Kasumi-1 (cell line): Measurements from ENCODE around the gene OTUD5.
A peak's percentile ranks its signal among the peaks of the same experiment; 100 is the strongest.

Experiments used
- DNase-seq, 2 experiments: peaks; one replicate each; lab custom pipeline; 2025; lab: John Stamatoyannopoulos, UW

Gene OTUD5

GRCh38 chrX:48972220-48973164, 15.1 kb upstream of the OTUD5 start:
- peak; percentile 7 to 46 for DNase-seq

GRCh38 chrX:48971249-48972219, 14.1 kb upstream of the OTUD5 start, which contains the start of gene KCND1:
KCND1 (minus strand) TSS chrX:48971844; CDS start chrX:48970271, 1,573 bp downstream.
- DNase-seq: peak in 1 of 2 experiments; percentile 0

GRCh38 chrX:48969471-48969870, 12.1 kb upstream of the OTUD5 start:
- no peak for DNase-seq

DNA sequence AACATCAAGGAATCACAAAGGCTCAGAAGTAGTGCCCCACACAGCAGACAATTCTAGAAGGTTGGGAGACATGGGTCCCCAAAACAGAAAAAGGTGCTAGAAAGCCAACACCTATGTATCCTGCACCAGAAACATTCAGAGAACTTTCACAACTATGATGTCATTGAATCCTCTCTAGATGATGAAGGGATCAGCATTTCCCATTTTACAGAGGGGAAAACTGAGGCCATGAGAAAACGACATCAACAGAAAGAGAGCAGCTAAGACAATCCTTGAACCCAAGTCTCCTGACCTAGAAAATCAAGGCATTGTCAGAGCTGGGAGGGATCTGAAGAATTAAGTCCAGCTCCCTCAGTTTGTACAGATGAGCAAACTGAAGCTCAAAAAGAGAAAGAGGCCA, 11.0 kb upstream of the OTUD5 start:
- DNase-seq: no peak

DNA sequence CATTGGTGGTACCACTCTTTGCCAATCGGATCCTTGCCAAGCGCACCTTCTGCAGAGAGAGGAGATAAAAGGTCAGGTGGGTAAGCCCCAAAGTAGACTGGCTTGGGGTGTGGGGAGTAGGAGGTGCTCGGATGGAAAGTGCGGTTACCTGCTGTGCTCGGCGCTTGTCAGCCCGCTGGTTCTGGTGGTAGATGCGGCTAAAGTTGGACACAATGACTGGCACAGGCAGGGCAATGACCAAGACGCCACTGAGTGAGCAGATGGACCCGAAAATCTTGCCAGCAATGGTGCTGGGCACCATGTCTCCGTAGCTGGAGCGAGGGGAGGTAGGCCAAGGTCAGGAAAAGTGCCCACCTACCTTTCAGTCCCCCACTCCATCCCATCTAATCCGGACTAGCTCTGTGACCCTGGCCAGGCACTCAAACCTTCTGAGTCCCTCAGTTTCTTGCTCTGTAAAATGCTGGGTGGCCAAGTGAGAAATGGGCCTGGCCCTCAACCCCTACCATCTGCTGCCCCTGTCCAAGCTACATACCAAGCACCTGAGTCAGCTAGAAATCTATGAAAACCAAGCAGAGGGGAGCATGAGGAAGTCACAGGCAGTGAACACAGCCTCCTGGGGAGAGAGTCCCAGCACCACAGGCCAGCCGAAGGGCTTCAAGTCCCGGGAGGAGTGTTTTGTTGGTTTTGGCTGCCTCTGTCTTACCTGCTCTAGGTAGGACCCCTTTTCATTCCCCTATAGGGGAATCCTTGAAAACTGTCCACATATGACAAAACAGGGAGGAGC, 9.6 kb upstream of the OTUD5 start:
- DNase-seq: no peak

- DNase-seq: no peak
Measured at GRCh38 chrX:48965959-48966358, 8.6 kb upstream of the OTUD5 start.

GRCh38 chrX:48961585-48962091, 4.2 kb upstream of the OTUD5 start:
- no peak for DNase-seq

GRCh38 chrX:48960291-48960690, 2.9 kb upstream of the OTUD5 start:
- no peak for DNase-seq

- peak; percentile 7 to 32 for DNase-seq
Measured at GRCh38 chrX:48958635-48959094, 1.3 kb upstream of the OTUD5 start.

DNA sequence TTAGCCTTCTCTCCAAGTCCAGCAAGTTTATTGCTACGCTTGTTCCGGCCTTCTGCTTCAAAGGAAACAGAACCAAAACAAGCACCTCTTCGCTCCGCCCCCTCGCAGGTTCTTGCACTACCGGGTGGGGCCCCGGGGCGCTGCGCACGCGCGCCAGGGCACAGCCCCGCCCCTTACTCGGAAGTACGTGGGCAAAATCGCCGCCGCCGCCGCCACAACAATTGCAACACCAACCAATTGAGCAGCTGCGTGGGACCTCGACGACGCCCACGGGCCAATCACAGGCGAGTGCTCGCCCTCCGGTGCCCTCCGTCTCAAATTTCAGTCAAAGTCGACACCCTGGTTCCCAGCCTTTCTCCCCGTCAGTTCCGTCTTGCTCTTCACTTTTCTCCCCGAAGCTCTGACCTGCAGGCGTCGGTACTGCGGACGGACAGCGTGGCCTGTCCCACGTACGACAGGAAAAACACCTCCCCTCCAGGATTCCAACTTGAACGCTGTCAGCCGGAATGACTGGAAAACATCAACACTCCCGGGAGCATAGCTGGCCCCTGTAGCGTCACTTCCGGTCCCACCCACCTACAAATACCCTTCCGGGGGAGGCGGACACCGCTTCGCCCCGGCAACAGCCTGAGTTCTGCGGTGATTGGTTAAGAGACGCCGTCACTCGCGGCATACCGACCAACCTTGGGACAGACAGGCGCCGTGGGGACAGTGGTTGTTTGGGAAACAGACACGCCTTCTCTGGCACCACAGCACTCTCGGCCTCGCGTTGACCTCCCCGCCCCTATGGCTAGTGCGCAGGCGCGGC, 624 bp upstream of the OTUD5 start:
- DNase-seq: peak; percentile 92 to 94

DNA sequence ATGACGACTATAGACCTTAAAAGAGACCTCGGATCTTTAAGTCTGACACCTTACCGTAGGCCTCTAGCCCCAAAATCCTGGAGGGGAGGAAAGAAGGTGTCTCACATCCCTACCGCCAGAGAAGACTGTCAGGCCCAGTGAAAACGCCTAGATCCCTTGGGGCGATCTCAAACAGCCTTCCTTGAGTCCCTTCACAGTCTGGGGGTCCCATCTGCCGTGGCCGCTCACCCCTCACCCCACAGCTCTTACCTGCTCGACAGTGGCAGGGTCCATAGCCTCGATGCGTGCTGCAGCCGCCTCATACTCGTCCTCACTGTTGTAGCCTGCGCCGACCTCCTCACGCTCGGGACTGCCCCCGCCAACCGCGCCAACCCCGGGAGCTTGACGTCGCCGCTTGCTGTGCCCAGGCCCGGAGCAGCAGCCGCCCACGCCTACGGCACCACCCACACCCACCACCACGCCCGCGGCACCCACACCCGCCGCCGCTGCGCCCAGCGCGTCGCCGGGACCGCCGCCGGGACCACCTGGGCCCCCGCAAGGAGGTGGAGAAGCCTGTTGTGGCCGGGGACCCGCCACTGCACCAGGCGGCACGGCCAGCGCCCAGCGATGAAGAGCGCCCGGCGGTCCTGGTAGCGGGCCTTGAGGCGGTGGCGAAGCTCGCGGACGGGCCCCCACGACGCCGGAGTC, 536 bp downstream of the OTUD5 start:
- DNase-seq: no peak

GRCh38 chrX:48948589-48948988, 8.8 kb downstream of the OTUD5 start:
- no peak for DNase-seq

DNA sequence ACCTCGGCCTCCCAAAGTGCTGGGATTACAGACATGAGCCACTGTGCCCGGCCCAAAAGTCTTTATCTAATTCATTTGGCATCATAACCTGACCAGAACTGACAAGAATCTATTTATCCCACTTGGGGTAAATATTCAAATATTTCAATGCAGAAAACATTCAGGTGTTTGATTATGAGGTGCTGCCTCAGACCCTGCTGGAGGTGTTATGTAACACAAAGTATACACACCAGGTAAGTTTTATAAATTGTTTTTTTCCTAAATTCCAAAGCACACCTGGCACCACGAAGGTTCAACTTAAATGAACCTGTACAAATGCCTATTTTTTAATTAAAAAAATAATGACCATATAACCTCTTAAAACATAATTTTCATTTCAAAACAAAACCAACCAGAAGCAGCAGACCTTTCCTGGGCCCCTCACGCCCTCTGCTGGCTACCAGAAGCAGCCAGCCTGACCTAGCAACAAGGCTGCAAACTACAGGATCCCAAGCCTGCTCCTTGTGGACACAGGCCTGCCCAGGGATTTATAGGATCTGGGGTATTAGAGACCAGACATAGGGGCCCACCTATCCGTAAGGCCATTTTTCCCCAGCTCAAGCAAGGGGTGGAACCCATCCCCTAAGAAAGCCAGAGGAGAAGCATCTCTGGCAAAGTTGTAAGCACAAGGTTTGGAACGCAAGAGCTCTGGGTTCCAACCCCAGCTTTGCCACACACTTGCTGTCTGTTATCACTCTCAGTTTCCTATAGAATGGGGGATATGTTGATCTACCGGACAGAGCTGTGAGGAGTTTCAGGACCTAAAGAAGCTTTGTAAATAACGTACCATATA, 11.7 kb downstream of the OTUD5 start:
- peak; percentile 20 to 57 for DNase-seq

- no peak for DNase-seq
Measured at GRCh38 chrX:48942895-48943294, 14.5 kb downstream of the OTUD5 start.

DNA sequence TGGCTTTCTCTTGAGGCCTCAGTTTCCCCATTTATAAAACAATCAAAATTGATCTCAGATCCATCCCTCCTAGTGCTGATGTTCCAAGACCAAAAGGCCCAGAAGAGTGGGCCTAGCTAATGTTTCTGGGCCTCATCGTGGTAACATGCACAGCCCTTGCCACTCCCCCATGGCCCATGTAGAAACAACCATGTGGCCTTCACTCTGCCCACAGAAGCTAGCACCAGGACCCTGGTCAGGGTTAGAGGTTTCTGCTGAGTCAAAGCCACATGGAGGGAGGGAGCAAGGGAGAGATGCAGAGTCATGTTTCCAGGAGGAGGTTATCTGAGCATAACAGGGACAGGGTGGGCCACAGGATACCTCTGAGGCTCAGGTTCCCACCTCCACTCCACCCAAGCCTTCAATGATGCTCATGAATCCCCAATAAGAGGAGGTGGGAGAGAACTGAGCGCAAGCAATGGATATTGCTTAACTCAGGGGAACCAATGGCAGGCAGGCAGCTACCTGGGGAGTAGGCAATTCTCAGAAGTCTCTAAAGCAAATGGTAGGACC, 16.9 kb downstream of the OTUD5 start:
- no peak for DNase-seq

DNA sequence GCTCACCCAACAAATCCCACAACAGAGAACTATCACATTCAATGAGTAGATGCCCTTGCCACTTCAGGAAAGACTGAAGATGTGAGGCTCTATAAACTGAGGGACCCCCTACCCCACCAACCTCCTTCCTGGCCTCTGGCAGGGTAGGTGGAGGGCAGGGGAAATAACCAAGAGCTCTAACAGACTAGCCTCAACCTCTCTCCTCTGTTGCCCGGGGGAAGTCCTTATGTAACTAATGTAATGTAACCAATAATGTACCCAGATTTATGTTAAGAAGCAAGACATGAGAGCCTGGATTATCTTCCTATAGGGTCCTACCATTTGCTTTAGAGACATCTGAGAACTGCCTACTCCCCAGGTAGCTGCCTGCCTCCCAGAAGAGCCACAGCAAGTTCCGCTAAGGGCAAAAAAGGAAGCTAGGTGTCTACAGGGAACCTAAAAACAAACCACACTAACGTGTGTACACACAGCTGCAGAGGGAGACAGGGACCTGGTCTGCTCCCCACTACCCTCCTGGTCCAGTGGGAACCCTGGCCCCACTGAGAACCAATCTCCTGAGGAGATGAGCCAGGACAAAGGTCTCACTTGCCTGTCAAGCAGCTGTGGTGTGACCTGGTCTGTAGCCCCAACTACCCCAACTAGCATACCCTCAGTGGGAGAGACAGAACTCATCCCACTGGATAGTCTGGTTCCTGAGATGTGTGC, 17.7 kb downstream of the OTUD5 start:
- no peak for DNase-seq

GRCh38 chrX:48938721-48939425, 18.5 kb downstream of the OTUD5 start:
- DNase-seq: no peak
